GM19351 (cell line): ENCODE measurements around the gene CELF1.
A peak's percentile ranks its signal among the peaks of the same experiment; 100 is the strongest.
"Not testable (repeated sequence)": the region's sequence is repeated elsewhere in the genome, so short reads cannot be mapped to it uniquely, and the experiment has no call there.

Source experiments
- ATAC-seq: cut with Tn5 transposase; IDR thresholded peaks from one replicate; pipeline ENCODE4 v1.9.1; 2021; ENCODE audit warnings: mild to moderate bottlenecking, moderate library complexity; ENCODE audit not compliant: unreplicated experiment

Gene CELF1

DNA sequence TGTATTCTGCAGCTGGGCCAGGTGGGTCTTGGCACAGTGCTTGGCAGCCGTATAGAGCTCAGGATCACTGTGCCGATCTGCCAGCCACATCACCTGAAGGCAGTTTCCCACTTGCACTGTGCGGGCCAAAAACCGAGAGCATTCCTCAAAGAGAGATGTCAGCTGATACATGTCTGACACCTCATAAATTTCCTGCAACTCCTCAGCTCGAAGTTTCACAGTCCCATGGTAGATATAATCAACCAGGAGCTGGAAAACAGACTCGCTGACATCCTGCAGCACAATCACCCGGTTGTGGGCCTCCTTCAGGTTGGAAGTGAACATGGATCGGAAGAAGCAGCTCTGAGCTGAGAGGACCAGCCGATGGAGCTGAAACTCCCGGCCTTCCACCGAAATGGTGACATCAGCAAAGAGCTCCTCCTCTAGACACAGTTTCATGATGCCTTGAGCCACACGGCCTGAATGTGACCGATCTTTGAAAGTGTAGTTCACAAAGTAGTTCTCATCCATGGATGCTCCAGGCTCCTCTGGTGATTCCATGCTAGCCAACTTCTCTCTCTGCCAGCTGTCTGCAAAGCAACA is 24.6 kb upstream of the CELF1 start:
- ATAC-seq, result no peak

DNA sequence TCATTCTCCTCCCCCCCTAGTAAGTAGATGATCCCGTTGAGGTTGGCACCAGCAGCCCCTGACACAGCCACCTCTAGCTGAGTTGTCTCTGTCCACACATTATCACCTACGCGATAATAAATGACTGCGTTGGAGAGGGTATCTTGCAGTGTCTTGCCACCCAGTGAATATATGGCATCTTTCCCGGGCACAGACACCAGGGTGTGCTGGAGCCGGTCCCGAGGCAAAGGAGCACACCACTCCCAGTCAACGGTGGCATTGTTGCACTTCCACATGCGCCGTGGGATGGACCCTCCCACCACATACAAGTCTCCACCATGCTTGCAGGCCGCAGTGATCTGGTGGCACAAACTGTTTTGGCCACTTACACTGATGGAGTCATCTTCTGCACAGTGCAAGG is 20.4 kb upstream of the CELF1 start:
- no peak for ATAC-seq

DNA sequence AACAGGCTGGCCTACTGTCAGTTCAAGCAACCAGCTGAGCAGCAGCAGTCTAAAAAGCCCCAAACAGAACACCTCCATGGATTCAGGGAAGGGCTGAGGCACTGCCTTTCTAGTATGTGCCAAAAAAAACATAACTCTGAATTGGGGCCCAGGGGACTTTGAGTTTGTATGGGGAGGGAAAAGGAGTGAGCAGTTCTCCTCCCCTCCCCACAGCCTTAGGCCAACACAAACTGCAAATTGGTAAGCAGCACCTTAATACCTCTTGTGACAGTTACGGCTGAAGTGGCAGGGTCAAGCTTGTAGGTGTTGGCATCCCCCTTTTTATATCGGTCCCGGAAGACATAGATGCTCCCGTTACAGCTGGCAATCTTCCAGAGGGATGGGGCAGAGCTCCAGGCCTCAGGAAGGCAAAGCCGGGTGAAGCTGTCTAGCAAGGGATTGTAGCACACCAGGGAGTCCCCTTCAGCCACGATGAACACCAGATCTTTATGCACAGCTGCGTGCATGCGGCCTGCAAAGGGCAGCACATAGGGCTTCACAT is 19.9 kb upstream of the CELF1 start:
- ATAC-seq, result no peak

DNA sequence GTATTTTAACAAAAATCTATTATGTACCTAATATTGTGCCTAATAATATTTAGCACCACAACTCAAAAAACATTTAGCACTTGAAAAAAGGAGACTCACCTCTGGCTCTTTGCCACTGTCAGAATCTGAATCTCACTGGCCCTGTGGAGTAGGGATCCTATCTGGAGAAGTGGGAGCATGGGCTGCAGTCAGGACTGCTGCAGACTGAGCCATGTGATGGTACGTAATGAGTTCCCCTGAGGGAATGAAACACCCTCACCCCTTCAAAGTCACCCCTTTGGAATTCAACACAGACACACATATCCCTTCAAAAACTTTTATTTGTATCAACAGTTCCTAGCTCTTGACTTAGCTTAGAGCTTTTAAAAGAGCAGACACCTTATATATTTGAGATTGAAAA is 19.0 kb upstream of the CELF1 start:
- no peak for ATAC-seq

DNA sequence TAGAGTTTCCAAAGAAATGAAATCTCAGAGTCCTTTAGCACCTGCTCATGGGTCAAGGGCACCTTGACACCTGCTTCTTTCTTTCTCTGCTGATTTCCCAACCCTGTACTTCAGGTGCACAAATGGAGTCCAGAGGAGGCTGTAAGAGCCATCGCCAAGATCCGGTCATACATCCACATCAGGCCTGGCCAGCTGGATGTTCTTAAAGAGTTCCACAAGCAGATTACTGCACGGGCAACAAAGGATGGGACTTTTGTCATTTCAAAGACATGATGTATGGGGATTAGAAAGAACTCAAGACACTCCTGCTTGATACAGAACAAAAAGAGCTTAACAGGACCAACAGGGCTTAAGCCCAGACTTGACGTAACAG is 18.4 kb upstream of the CELF1 start:
- ATAC-seq, result no peak

DNA sequence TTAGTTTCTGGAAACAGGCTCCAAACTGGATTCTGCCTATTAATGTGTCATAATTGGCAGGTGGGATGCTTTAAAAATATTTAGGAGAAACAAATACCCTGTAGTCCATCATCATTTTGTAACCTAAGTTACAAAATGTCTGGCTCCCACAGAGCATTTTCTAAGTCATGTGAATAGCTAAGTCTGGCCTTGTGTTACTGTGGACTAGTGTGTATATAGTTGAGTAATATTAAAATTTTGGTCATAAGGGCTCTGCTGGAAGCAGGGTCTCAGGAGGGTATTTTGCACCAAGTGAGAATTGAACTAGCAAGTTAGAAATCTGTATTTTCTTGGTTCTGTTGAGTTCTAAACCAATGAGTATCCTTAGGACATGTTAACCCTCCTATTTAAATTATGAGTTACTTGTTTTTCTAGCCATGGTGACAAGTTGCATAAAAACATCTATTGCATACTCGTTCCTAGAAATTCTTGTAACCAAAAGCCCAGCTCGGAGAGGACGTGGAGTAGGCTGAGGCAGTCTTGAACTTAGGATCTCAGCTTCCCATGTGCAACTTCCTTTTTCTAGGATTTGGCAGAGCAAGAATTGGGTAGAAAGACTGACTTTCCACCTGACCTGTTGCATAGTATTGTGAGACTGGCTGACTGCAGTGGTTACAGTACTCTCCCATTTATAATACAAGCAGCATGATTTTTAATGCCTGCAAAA is 17.9 kb upstream of the CELF1 start:
- no peak for ATAC-seq

DNA sequence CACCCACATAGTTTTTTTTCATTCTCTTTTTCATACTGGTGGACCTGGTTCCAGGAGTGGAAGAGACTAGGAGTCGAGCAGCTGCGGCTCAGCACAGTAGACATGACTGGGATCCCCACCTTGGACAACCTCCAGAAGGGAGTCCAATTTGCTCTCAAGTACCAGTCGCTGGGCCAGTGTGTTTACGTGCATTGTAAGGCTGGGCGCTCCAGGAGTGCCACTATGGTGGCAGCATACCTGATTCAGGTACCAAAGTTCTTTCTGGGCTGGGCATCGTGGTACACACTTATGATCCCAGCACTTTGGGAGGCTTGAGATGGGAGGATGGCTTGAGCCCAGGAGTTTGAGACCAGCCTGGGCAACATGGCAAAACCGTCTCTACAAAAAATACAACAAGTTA is 16.7 kb upstream of the CELF1 start:
- ATAC-seq, result no peak

DNA sequence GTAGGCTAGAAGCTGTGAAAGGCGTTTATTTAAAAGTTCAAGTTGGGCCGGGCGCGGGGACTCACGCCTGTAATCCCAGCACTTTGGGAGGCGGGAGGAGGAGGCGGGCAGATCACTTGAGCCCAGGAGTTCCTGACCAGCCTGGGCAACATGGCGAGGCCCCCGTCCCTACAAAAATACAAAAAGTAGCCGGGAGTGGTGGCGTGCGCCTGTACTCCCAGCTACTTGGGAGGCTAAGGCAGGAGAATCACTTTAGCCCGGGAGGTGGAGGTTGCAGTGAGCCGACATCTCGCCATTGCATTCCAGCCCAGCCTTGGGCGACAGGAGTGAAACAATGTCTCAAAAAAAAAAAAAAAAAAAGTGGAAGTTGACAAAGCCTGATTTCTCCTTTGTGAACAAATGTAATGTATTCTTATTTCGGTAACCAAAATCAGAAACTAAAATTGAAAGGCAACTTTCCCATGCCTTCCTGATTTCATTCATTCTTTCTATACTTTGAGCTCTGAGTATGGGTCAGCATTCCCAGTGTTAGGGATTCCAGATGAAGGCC is 13.3 kb upstream of the CELF1 start:
- ATAC-seq, result no peak

DNA sequence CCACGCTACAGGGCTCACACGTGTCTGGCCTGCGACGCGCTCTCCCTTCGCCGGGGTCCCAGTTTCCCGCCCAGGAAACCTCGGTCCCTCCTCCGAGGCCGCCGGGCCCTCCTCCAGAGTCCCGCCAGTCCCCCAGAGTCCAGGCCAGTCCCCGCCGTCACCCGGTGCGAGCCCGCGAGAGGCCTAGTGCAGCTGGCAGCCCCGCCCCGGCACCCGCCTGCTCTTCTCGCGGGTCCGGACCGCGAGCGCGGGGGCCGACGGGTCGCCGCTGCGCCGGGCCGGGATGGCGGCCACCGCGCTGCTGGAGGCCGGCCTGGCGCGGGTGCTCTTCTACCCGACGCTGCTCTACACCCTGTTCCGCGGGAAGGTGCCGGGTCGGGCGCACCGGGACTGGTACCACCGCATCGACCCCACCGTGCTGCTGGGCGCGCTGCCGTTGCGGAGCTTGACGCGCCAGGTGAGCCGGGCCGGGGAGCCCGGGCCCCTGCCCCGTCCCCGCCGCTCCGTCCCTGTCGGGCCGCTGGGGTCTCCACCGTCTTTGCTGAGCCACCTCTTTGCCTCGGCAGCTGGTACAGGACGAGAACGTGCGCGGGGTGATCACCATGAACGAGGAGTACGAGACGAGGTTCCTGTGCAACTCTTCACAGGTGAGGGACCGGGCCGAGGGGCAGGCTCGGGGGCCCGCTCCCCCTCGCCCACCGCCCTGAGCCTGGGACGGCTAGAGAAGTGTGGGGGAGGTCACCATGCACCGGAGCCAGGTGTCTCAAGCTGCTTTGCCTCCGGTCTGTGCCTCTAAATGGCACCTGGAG is 12.6 kb upstream of the CELF1 start, which contains the start of gene PTPMT1:
PTPMT1 (plus strand) TSS at position 260 of the 809 bp plus-strand sequence; CDS start at position 284, 24 bp downstream.
- ATAC-seq, result peak; percentile 89

DNA sequence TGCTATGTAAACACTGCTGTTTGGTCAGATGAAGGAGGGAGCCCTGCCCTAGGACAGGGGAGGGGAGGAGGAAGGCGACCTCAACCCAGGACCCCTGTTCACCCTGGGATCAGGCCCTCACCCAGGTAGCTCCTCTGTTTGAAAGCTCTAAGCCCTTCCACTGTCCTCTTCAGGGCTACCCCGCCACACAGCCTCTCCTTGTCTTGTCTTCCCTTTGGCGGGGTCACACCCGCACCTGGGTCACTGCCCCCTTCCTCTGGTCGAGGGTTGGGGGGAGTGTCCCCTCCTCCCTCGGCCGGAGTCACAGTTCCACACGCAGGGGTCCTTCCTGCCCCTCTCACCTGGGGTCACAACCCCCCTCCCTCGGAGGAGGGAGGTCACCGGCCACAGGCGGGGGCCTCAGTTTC is 12.0 kb upstream of the CELF1 start:
- peak; percentile 21 for ATAC-seq

DNA sequence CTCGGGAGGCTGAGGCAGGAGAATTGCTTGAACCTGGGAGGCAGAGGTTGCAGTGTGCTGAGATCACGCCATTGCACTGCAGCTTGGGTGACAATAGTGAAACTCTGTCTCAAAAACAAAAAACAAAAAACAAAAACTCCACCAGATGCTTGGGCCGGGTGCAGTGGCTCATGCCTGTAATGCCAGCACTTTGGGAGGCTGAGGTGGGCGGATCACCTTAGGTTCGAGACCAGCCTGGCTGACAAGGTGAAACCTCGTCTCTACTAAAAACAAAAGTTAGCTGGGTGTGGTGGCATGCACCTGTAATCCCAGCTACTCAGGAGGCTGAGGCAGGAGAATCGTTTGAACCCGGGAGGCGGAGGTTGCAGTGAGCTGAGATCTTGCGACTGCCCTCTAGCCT is 11.4 kb upstream of the CELF1 start:
- ATAC-seq, result not testable (repeated sequence)

DNA sequence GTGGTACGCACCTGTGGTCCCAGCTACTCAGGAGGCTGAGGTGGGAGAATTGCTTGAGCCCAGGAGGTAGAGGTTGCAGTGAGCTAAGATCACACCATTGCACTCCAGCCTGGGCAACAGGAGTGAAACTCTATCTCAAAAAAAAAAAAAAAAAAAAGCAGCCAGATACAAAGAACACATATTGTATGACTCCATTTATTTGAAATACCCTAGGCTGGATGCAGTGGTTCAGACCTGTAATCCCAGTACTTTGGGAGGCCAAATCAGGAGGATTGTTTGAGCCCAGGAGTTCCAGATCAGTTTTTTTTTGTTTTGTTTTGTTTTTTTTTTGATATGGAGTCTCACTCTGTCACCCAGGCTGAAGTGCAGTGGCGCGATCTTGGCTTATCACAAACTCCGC is 9.5 kb upstream of the CELF1 start:
- ATAC-seq, result not testable (repeated sequence)

DNA sequence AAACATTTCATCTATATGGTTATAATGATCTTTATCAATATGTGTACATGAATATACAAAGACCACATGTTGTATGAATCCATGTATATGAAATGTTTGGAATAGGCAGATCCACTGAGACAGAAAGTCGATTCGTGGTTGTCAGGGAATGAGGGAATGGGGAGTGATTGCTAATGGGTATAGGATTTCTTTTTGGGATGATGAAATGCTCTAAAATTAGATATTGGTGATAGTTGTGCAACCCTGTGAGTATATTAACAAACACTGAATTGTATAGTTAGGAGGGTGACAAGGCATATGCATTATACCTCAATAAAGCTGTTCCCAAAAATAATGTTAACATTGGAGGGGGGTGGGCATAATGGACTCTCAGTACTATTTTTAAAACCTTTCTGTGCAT is 7.5 kb upstream of the CELF1 start:
- no peak for ATAC-seq

DNA sequence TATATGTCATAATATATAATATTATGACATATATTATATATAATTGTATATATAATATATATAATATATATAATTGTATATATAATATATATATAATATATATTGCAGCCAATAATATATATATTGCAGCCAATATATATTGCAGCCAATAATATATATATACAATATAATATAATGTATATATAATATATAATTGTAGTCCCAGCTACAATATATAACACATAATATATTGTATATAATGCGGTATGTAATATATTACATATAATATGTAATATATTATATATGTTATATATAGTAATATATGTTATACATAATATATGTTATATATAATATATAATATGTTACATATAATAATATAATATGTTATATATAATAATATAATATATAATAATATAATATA is 5.8 kb upstream of the CELF1 start:
- no peak for ATAC-seq

DNA sequence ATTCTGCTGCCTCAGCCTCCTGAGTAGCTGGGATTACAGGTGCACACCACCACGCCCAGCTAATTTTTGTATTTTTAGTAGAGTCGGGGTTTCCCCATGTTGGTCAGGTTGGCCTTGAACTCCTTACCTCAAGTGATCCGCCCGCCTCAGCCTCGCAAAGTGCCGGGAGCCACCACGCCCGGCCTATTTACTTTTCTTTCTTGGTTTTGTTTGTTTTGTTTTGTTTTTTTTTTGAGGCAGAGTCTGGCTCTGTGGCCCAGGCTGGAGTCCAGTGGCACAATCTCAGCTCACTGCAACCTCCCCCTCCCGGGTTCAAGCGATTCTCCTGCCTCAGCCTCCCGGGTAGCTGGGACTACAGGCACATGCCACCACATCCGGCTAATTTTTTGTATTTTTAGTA is 4.1 kb upstream of the CELF1 start:
- ATAC-seq, result not testable (repeated sequence)

DNA sequence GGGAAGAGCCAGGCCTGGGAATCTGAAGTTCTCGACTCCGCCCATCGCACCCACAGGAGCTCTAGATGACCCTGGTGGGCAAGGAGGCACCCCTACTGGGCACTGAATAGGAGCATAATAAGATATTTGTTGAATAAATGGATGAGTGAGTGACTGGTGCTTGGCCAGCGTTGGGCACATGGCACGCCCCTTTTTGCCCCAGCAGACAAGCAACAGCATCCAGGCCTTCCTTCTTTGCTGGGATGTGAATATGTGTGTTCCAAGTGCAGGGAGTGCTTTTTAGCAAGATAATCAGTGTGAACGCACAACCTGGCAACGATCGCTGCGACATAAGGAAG is 443 bp upstream of the CELF1 start:
- peak; percentile 22 for ATAC-seq

DNA sequence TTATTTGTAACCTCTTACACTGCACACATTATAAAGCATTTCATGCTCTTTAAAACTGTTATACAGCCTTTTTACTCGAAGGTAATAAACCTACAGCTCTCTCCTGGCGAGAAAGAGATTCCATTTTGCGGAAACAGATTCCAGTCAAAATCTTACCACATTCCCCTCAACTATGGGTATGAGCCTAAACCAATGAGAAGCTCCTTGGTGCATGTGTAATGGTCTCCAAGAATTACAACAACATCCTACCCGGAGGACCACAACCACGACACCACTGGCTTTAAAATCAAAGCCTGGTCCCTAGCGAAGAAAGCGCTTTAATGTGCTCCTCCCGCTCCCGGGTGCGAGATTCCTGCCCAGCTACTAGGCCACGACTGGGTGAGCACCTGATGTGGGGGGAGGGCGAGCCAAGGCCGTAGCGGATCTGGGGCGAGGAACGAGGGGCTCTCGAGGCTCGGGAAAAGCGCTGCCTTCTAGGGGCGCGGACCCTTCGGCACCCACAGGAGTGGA is 821 bp downstream of the CELF1 start:
- no peak for ATAC-seq

DNA sequence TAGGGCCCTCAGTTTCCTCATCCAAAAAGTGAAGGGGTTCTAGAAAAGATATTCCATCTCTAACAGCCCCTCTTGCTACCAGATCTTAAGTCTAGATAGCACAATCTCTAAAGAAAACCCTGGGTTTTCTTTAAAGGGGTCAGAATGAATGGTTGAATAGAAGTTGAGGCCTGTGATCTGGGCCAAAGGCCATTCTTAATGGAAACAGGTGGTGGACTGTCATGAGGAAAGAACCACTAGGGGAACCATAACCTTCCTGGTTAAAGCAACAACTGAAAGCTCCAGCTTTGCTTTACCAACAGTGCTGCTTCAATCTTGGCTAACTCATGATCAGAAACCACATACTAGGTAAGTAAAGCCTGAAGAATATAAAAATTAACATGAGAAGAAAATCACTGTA is 1.8 kb downstream of the CELF1 start:
- peak; percentile 24 for ATAC-seq

DNA sequence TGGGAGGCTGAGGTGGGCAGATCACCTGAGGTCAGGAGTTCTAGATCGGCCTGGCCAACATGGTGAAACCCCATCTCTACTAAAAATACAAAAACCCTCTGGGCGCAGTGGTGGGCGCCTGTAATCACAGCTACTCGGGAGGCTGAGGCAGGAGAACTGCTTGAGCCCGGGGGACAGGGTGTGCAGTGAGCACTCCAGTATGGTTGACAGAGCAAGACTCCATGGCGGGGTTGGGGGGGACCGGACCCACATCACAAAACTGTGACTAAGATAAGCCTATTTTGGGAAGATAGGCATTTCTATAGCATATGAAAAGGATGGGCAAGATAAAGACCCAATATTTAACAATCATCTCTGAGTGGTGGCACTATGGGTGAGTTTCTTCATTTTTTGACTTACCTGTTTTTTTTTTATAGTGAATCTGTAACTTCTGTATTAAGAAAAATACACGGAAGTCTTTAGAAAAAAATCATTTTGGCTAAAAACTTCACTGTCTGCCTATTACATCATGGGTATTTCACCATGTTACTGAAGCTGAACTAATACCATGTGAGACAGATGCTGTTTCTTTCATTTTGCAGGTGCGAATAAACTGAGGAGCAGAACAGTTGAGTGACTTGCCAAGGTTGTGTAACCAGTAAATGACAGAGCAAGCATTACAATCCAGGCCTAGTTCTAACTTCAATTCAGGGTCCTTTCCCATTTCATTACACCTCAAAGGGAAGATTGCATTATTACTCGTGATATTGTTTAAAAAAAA is 2.5 kb downstream of the CELF1 start:
- ATAC-seq, result no peak

DNA sequence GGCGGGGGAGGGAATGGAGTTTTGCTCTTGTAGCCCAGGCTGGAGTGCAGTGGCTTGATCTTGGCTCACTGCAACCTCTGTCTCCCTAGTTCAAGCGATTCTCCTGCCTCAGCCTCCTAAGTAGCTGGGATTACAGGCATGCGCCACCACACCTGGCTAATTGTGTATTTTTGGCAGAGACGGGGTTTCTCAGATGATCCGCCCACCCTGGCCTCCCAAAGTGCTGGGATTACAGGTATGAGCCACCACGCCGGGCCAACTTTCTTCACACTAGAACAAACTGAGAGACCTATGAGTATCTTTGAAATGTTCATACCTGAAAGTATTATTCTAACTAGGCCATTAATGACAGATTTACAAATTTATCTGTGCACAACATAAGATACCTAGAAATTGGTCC is 6.7 kb downstream of the CELF1 start:
- not testable (repeated sequence) for ATAC-seq

DNA sequence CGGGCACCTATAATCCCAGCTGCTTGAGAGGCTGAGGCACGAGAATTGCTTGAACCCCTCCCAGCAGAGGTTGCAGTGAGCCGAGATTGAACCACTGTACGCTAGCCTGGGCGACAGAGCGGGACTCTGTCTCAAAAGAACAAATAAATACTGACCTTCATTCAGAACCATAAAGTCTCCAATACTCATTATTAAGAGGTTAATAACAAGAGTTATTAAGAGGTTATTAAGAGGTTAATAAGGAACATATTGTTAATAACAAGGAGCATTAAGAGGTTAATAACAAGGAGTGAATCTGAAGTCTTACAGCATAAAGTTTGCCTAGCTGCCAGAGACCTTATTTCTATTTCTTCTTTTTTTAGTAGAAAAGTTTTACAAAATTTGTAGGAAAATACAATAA is 7.6 kb downstream of the CELF1 start:
- ATAC-seq, result no peak
